AG10803 (cell line): ENCODE results near the gene BRI3BP.

Experiments used
- DNase-seq: peaks from one replicate; pipeline ENCODE4 v3.0.0; 2010; ENCODE audit warnings: low read depth
- H3K4me3 ChIP-seq: 2 replicates; pipeline ENCODE4 v1.5.1; 2011; ENCODE audit warnings: mild to moderate bottlenecking, low read length, control low read depth
- CTCF ChIP-seq: conservative IDR thresholded peaks from 2 replicates; pipeline ENCODE4 v1.5.1; 2011; ENCODE audit warnings: mild to moderate bottlenecking, low read length, control low read depth, inconsistent platforms

Gene BRI3BP

GRCh38 chr12:124964251-124964650, 29.2 kb upstream of the BRI3BP start:
- no peak for DNase-seq
- H3K4me3 ChIP-seq: no peak overlapping the region
- no peak for TF ChIP-seq CTCF

- no peak for DNase-seq
- no peak overlapping the region for H3K4me3 ChIP-seq
- TF ChIP-seq CTCF: no peak
Measured at GRCh38 chr12:124964836-124965462, 28.5 kb upstream of the BRI3BP start.

GRCh38 chr12:124967016-124967739, 26.3 kb upstream of the BRI3BP start:
- DNase-seq: no peak
- TF ChIP-seq CTCF: no peak

GRCh38 chr12:124968656-124969055, 24.8 kb upstream of the BRI3BP start:
- TF ChIP-seq CTCF: no peak
- no peak for DNase-seq
- H3K4me3 ChIP-seq: no peak overlapping the region

More at GRCh38 chr12:124967016-124967739, 26.3 kb upstream of the BRI3BP start:
- H3K4me3 ChIP-seq: no peak overlapping the region

GRCh38 chr12:124970647-124971402, 22.6 kb upstream of the BRI3BP start:
- no peak for DNase-seq
- no peak for TF ChIP-seq CTCF
- H3K4me3 ChIP-seq: no peak overlapping the region

GRCh38 chr12:124971603-124972002, 21.8 kb upstream of the BRI3BP start:
- no peak for DNase-seq
- H3K4me3 ChIP-seq: no peak overlapping the region
- TF ChIP-seq CTCF: no peak
